HCT116 (cell line): ENCODE measurements around the gene DPF3. TPM values are rescaled to one million over a fixed set of nuclear protein-coding genes. Genes with fewer than 3 reads are reported as not detected.

Experiments
- ATAC-seq: fragments of 200-7000 bp; cut with Tn5 transposase; 2 replicates; pipeline ENCODE4 v1.9.1; 2020; ENCODE audit warnings: mild to moderate bottlenecking, moderate library complexity
- BruUV-seq: library from RNA; stranded (reverse); fragments of 400-500 nt; replicated peaks from 2 replicates; lab custom pipeline; 2021; lab: Mats Ljungman, UMichigan
- CTCF ChIA-PET: fragments of 300-600 bp; sonication (Branson Sonifier 250); formaldehyde crosslinking; loops from one replicate; lab custom pipeline; 2021; ENCODE audit warnings: antibody characterized with exemption; lab: Charles Lee
- POLR2A ChIA-PET: fragments of 300-600, 350-600 bp; sonication (Branson Sonifier 250); formaldehyde crosslinking; loops from one replicate; lab custom pipeline; 2021; ENCODE audit warnings: antibody characterized with exemption; lab: Charles Lee
- RAD21 ChIA-PET, 2 experiments: fragments of 300-600 bp; sonication (Branson Sonifier 250); formaldehyde crosslinking; loops; one replicate each; lab custom pipeline; 2023; ENCODE audit warnings: low total read pairs in 2 of 2; ENCODE audit not compliant: uncharacterized antibody in 2 of 2, unreplicated experiment in 2 of 2, low non-redundant PET in 1 of 2; lab: Charles Lee
- DNase-seq: peaks from one replicate; pipeline ENCODE4 v3.0.0-alpha.2; 2010; ENCODE audit warnings: low read depth, low spot score
- H2AFZ ChIP-seq: fragments of 200-600 bp; shearing (Covaris generic), sonication (generic); 2 replicates; pipeline ENCODE4 v1.6.1; 2017; ENCODE audit warnings: low read depth, mixed run types, mixed read lengths, antibody characterized with exemption, low read length; ENCODE audit not compliant: poor library complexity, severe bottlenecking
- H3K27ac ChIP-seq: 2 replicates; pipeline ENCODE4 v1.5.1; 2012; ENCODE audit warnings: low read depth, low read length
- H3K27me3 ChIP-seq: fragments of 200-600 bp; sonication (generic); 2 replicates; pipeline ENCODE4 v1.6.1; 2016; ENCODE audit warnings: mixed run types, low read length, mixed read lengths; ENCODE audit not compliant: insufficient read depth
- H3K36me3 ChIP-seq, 2 experiments: fragments of 200-500 bp in 1 of 2; fragments of 200-600 bp in 1 of 2; sonication (Bioruptor generic) in 1 of 2; sonication (generic) in 1 of 2; 2 replicates each; pipeline versions ENCODE4 v1.5.1 to v1.6.1; 2014 to 2016; ENCODE audit warnings: low read length in 2 of 2, inconsistent platforms in 1 of 2, mixed read lengths in 1 of 2, mixed run types in 1 of 2; ENCODE audit not compliant: insufficient read depth in 2 of 2, control insufficient read depth in 1 of 2
- H3K4me1 ChIP-seq, 2 experiments: fragments of 200-600 bp in 1 of 2; sonication (generic) in 1 of 2; 2 replicates each; pipeline versions ENCODE4 v1.5.1 to v1.6.1; 2012 to 2017; ENCODE audit warnings: low read length in 2 of 2, inconsistent platforms in 1 of 2, mild to moderate bottlenecking in 1 of 2, mixed read lengths in 1 of 2, mixed run types in 1 of 2, moderate library complexity in 1 of 2; ENCODE audit not compliant: insufficient read depth in 2 of 2, control insufficient read depth in 1 of 2
- H3K4me2 ChIP-seq: fragments of 200-600 bp; sonication (generic); 2 replicates; pipeline ENCODE4 v1.6.1; 2017; ENCODE audit warnings: mixed run types, low read length, mixed read lengths
- H3K4me3 ChIP-seq, 2 experiments: fragments of 200-600 bp in 1 of 2; sonication (generic) in 1 of 2; replicated peaks in 1 of 2; 2 replicates each; pipeline ENCODE4 v1.5.1; 2011 to 2016; ENCODE audit warnings: low read length in 2 of 2, control low read depth in 1 of 2, low read depth in 1 of 2, mild to moderate bottlenecking in 1 of 2, mixed read lengths in 1 of 2, mixed run types in 1 of 2
- H3K79me2 ChIP-seq: fragments of 200-600 bp; sonication (generic); 2 replicates; pipeline ENCODE4 v1.6.1; 2017; ENCODE audit warnings: mild to moderate bottlenecking, mixed run types, low read length, moderate library complexity, mixed read lengths; ENCODE audit not compliant: insufficient read depth
- H3K9ac ChIP-seq: fragments of 200-600 bp; sonication (generic); 2 replicates; pipeline ENCODE4 v1.6.1; 2016; ENCODE audit warnings: low read length, mixed read lengths
- H3K9me2 ChIP-seq: fragments of 200-600 bp; sonication (generic), shearing (Covaris generic); 2 replicates; pipeline ENCODE4 v1.6.1; 2017; ENCODE audit warnings: mixed run types, mild to moderate bottlenecking, moderate library complexity; ENCODE audit not compliant: insufficient read depth
- H3K9me3 ChIP-seq, 2 experiments: fragments of 200-500 bp in 1 of 2; fragments of 200-600 bp in 1 of 2; sonication (Bioruptor generic) in 1 of 2; sonication (generic) in 1 of 2; 2 replicates each; pipeline ENCODE4 v1.6.1; 2014 to 2017; ENCODE audit warnings: low read length in 2 of 2, mixed read lengths in 2 of 2, inconsistent platforms in 1 of 2, low read depth in 1 of 2, mild to moderate bottlenecking in 1 of 2, mixed run types in 1 of 2, moderate library complexity in 1 of 2; ENCODE audit not compliant: control insufficient read depth in 1 of 2, insufficient read depth in 1 of 2
- H4K20me1 ChIP-seq: fragments of 200-600 bp; sonication (generic), shearing (Covaris generic); 2 replicates; pipeline ENCODE4 v1.6.1; 2017; ENCODE audit warnings: mixed run types, mild to moderate bottlenecking, moderate library complexity; ENCODE audit not compliant: insufficient read depth
- ATF3 ChIP-seq: IDR thresholded peaks from 2 replicates; pipeline ENCODE4 v1.6.1; 2012
- CBX3 ChIP-seq: IDR thresholded peaks from 2 replicates; pipeline ENCODE4 v1.6.1; 2012; ENCODE audit warnings: low read depth
- CEBPB ChIP-seq: IDR thresholded peaks from 2 replicates; pipeline ENCODE4 v1.6.1; 2012; ENCODE audit warnings: low read depth
- CTCF ChIP-seq, 3 experiments: fragments of 200-600 bp in 1 of 3; sonication (generic) in 1 of 3; IDR thresholded peaks in 2 of 3; conservative IDR thresholded peaks in 1 of 3; 2 replicates each; pipeline ENCODE4 v1.5.1; 2012 to 2017; ENCODE audit warnings: low read depth in 2 of 3, low read length in 2 of 3, antibody characterized with exemption in 1 of 3, borderline replicate concordance in 1 of 3, control low read depth in 1 of 3, mild to moderate bottlenecking in 1 of 3, mixed read lengths in 1 of 3, mixed run types in 1 of 3, moderate library complexity in 1 of 3; ENCODE audit not compliant: insufficient read depth in 1 of 3
- EGR1 ChIP-seq: IDR thresholded peaks from 2 replicates; pipeline ENCODE4 v1.6.1; 2012; ENCODE audit warnings: low read depth
- ELF1 ChIP-seq: IDR thresholded peaks from 2 replicates; pipeline ENCODE4 v1.6.1; 2012; ENCODE audit warnings: low read depth, borderline replicate concordance
- EZH2phosphoT487 ChIP-seq: fragments of 200-600 bp; IDR thresholded peaks from 2 replicates; pipeline ENCODE4 v1.6.1; 2018; ENCODE audit warnings: antibody characterized with exemption, borderline replicate concordance
- FOSL1 ChIP-seq: IDR thresholded peaks from 2 replicates; pipeline ENCODE4 v1.6.1; 2012; ENCODE audit warnings: low read depth
- POLR2A ChIP-seq: IDR thresholded peaks from 2 replicates; pipeline ENCODE4 v1.7.0; 2011; ENCODE audit warnings: borderline replicate concordance; ENCODE audit not compliant: insufficient read depth, insufficient read length; ENCODE audit errors: extremely low read depth
- RAD21 ChIP-seq: IDR thresholded peaks from 2 replicates; pipeline ENCODE4 v1.6.1; 2012; ENCODE audit warnings: low read depth, mild to moderate bottlenecking
- REST ChIP-seq: IDR thresholded peaks from 2 replicates; pipeline ENCODE4 v1.6.1; 2012; ENCODE audit warnings: low read depth
- SIN3A ChIP-seq: IDR thresholded peaks from 2 replicates; pipeline ENCODE4 v1.6.1; 2012; ENCODE audit warnings: low read depth
- SP1 ChIP-seq: IDR thresholded peaks from 2 replicates; pipeline ENCODE4 v1.6.1; 2012; ENCODE audit warnings: low read depth
- SRF ChIP-seq: IDR thresholded peaks from 2 replicates; pipeline ENCODE4 v1.6.1; 2012; ENCODE audit warnings: low read depth
- TCF7L2 ChIP-seq: IDR thresholded peaks from 2 replicates; pipeline ENCODE4 v1.7.0; 2011; ENCODE audit warnings: borderline replicate concordance, inconsistent platforms; ENCODE audit not compliant: insufficient read depth, insufficient read length; ENCODE audit errors: extremely low read depth
- YY1 ChIP-seq: IDR thresholded peaks from 2 replicates; pipeline ENCODE4 v1.6.1; 2011; ENCODE audit warnings: low read length, low read depth, moderate library complexity, mild to moderate bottlenecking; ENCODE audit not compliant: insufficient replicate concordance; ENCODE audit errors: extremely low read depth
- ZBTB33 ChIP-seq: IDR thresholded peaks from 2 replicates; pipeline ENCODE4 v1.6.1; 2011; ENCODE audit warnings: mild to moderate bottlenecking, low read length, moderate library complexity; ENCODE audit not compliant: insufficient replicate concordance; ENCODE audit errors: extremely low read depth
- ZNF274 ChIP-seq: fragments of 200-500 bp; sonication (Bioruptor generic); IDR thresholded peaks from 2 replicates; pipeline ENCODE4 v1.6.1; 2014; ENCODE audit warnings: mild to moderate bottlenecking, low read depth, low read length, inconsistent platforms
- intact Hi-C: fragments of 100-400 bp; cut with micrococcal nuclease; formaldehyde crosslinking; loops from 2 replicates; pipeline ENCODE4 v1.10.0; 2022
- total RNA-seq: library from RNA; stranded (reverse); gene quantifications from one replicate; pipeline ENCODE4 v1.2.1, GENCODE V29; 2021; ENCODE audit not compliant: unreplicated experiment

Gene DPF3
- total RNA-seq, 1 experiment from 2014 or later: 0.27 TPM

- CTCF ChIA-PET: no interaction called here
- BruUV-seq: no TSS peak
- DNase-seq: no peak
Observed at GRCh38 chr14:72856530-72857266, 37.2 kb downstream of the DPF3 start.

More at GRCh38 chr14:72856530-72857266, 37.2 kb downstream of the DPF3 start:
- H3K9me2 ChIP-seq: no peaks in the 10 kb centered on the region
- H3K27ac ChIP-seq: no peak overlapping the region
- no peak overlapping the region for H3K4me2 ChIP-seq
- no peak overlapping the region for H3K9ac ChIP-seq
- no peak overlapping the region for H3K4me3 ChIP-seq
- no peaks in the 10 kb centered on the region for H3K36me3 ChIP-seq
- no peaks in the 10 kb centered on the region for H4K20me1 ChIP-seq
- no peak for ATAC-seq
- H3K79me2 ChIP-seq: no peaks in the 10 kb centered on the region
- ChIA-PET POLR2A (no interaction called here), RAD21 (no interaction called here)
- no peak for TF ChIP-seq ZBTB33
- TF ChIP-seq POLR2A: no peak
- TF ChIP-seq ATF3: no peak
- TF ChIP-seq SIN3A: no peak
- no peak for TF ChIP-seq SP1
- TF ChIP-seq CBX3: no peak
- no peak for TF ChIP-seq FOSL1
- TF ChIP-seq RAD21: no peak
- TF ChIP-seq REST: no peak
- no peak for TF ChIP-seq CTCF (IDR thresholded peaks at IDR 0.05 in 2 of 3, conservative IDR thresholded peaks at IDR 0.05 in 1 of 3; ENCODE audit: borderline replicate concordance in 1 of 3, insufficient read depth in 1 of 3, low read depth in 2 of 3, low read length in 2 of 3)
- TF ChIP-seq ZNF274: no peak
- no peak for TF ChIP-seq SRF
- no peak for TF ChIP-seq EZH2phosphoT487
- TF ChIP-seq YY1: no peak
- no peak for TF ChIP-seq EGR1
- no peak for TF ChIP-seq ELF1
- no peak for TF ChIP-seq TCF7L2
- TF ChIP-seq CEBPB: no peak
- no peaks in the 10 kb centered on the region for H3K4me1 ChIP-seq
- H3K27me3 ChIP-seq: peaks cover 6% of the 10 kb centered on the region; the same call in 1 of the 2 replicates
- no peaks in the 10 kb centered on the region for H3K9me3 ChIP-seq
- no peak overlapping the region for H2AFZ ChIP-seq
- intact Hi-C loops: no loop called here
